Activated CD4-positive, alpha-beta T cell treated with anti-CD3 and anti-CD28 coated beads, Interleukin-2, amount 50 U/mL, for 4 hours (primary cell): ENCODE measurements around the gene CLEC5A.
"Not testable (repeated sequence)": the region's sequence is repeated elsewhere in the genome, so short reads cannot be mapped to it uniquely, and the experiment has no call there.

Experiments used
- DNase-seq, 2 experiments: peaks; one replicate each; pipeline ENCODE4 v3.0.0-alpha.2; 2020

CLEC5A gene

DNA sequence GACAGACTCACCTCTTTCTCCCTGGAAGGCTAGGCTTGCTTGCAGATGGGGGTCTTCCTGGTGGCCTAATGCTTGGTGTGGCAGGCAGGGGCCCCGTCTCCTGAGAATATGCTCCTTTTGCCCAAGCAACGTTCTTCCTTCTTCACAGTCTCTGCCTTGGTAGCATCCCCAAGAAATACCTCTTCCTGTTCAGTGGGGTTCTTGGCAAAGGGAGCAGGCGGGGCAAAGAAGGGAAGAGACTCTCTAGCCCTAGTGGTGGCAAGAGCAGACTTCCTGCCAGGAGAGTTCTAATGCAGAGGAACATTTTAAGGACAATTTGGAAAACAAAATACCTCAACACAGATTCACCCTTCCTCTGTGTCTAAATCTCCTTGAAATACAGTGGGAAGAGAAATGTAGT lies at the start of gene CLEC5A:
TSS of gene CLEC5A (minus strand) at position 179 of the 400 bp plus-strand sequence. CDS start 682 bp downstream, outside the sequence.
- DNase-seq: no peak

DNA sequence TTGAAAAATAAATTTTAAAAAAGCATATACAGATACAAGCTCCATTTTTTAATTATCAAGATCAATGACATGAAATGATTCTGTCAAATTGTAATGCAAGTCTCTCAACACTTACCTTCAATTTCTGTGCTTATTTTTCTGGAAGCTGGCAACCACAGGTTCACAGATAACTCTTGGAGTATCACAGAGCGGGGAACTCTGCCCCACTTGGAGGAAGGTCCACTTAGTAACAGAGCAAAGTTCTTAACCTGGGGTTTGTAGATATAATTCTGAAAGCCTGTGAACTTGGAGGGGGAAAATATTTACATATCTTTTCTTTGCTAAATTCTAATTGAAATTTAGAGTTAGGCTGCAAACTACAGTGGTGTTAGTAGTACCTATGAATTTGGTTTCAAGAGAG lies 46.6 kb upstream of the CLEC5A start:
- no peak for DNase-seq

DNA sequence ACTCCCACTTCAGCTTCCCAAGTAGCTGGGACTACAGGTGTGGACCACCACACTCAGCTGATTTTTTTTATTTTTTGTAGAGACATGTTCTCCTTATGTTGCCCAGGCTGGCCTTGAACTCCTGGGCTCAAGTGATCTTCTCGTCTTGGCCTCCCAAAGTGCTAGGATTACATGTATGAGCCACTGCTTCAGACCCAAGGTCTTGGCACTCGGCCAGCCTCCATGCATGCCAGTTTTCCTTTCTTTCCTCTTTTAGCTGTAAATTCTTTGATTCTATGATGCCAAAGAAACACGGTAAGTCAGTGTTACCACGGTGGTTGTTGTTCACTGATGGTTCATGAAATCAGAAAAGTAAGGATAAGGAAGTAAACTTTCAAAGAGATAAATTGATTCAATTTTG lies 45.9 kb upstream of the CLEC5A start:
- DNase-seq: no peak

DNA sequence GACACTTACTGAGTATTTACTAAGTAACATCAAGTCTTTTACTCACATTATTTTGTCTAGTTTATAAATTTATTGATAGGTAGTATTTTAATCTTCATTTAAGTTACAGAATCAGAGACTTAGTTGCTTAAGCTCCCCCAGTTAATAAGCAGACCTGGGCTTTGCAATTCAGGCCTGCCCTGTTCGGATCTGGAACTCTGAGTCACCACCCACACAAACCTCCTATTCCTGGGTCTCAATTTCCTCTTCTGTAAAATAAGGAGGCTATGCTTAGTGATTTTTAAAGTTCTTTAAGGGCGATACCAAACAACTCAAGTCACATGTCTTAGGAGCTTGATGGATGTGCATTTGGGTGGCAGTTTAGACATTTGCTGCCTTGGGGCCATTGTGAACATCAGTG lies 45.4 kb upstream of the CLEC5A start:
- no peak for DNase-seq

DNA sequence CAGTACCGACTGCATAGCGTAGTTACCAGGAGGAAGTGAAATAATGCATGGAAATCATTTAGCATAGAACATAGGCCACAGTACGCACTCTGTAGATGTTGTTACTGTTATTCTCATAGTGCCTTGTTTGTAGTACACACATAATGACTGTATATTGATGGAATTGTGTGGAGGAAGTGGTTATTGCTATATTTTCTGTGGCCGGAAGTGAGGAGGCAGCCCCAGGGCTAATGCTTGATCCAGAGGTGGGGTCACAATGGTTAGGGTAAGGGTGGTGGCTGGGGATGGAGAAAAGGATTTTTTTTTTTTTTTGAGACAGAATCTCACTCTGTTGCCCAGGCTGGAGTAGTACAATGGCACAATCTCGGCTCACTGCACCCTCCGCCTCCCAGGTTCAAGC lies 44.4 kb upstream of the CLEC5A start:
- DNase-seq: no peak

DNA sequence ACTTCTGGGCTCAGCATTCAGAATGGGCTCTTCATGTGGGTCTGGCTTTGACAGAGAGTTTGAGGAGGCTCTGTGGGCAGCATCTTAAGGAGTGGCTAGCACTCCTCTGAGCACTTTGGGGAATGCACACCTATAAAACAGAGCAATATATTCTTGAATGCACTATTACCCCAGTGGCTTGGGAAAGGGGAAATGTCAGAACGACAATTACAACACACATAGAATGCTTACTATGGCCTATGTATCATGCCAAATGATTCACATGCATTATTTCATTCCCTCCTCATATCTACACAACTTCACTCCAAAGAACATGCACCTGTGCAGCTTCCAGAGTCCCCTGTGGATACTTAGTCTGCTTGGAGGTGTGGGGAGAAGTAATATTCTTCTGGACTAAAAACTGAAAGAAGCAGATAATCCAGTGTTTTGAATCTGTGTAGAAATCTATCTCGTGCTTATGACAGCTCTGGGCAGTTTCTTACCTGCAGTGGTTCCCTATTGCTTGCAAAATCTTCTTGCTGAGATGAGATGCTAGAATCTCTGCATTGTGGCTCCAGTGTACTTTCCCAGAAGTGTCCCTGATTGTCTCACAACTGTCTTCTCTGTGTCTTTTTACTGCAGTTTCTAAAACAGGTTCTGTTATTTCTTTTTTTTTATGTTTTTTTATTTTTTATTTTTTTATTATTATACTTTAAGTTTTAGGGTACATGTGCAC lies 43.4 kb upstream of the CLEC5A start:
- DNase-seq: no peak

DNA sequence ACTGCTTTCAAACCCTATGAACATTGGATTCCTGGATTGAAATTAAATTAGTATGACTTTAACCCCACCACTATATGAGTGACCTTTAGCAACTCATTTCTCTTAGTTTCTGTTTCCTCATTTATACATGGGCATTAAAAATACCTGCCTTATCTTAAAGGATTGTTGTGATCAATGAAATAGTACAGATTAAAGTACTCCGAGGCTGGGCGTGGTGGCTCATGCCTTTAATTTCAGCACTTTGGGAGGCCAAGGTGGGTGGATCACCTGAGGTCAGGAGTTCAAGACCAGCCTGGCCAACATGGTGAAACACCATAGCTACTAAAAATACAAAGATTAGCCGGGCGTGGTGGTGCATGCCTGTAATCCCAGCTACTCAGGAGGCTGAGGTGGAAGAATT lies 41.0 kb upstream of the CLEC5A start:
- not testable (repeated sequence) for DNase-seq

DNA sequence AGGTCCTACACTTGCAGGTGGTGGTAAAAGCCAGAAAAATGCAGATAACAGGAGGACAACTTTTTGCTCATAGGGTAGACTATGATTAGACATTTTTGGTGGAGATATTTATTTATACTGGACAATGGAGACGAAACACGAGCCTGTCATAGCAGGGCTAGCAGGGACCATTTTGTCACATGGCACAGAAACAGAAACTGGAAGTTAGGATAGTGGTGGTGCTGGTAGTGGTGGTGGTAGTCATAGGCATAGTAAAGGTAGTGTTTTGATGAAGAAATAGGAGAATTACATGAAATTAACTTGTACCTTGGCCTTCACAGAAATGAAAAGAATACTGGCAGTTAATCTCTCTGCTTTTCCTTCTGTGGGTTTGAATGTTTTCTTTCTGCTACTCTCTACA lies 40.1 kb upstream of the CLEC5A start:
- DNase-seq: no peak

DNA sequence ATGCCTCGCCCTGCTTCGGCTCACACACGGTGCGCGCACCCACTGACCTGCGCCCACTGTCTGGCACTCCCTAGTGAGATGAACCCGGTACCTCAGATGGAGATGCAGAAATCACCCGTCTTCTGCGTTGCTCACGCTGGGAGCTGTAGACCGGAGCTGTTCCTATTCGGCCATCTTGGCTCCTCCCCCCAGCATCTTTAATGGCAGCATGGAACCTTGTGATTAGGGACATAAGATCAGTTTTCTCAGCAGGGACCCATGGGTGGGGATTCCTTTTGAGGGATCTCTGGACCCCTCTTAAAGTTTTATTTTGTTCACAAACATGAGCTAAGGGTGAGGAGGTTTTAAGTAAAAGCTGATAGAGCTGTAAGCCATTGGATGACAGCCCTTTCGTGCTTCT lies 39.2 kb upstream of the CLEC5A start:
- DNase-seq: not testable (repeated sequence)

DNA sequence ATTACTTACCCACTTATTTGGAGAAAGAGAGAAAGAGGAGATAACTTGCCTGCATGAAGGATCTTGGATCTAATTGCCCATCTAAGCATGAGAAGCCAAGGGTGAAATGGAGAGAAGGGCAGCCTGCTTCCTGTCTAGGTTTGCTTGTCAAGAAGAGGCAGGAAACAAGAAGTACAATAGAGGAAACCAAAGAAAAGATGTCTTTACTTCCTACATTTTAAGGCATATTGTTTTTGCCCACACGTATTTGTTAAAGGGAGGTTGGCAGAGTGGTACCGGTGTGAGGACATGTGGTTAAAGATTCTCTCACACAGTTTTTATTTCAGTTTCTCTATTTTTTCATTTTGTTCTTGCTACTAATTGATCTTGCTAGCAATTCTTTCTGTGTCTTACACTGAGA lies 32.8 kb upstream of the CLEC5A start:
- DNase-seq: no peak

DNA sequence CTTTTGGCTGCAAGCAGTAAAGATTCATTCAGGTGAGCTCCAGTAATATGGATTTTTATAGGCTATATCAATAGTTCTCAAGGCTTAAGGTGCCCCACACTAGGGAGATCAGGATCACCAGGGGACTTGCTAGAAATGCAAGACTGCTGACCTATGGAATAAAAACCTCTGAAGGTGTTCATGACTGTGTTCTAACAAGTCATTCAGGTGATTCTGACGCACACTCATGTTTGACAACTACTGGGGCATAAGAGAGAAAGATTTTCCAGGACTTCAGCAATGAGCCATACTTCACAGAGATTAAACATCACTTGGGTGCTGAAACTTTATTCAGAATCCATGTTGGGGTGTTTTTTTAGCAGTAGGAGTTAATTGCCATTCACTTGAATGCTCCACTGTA lies 31.6 kb upstream of the CLEC5A start:
- no peak for DNase-seq

DNA sequence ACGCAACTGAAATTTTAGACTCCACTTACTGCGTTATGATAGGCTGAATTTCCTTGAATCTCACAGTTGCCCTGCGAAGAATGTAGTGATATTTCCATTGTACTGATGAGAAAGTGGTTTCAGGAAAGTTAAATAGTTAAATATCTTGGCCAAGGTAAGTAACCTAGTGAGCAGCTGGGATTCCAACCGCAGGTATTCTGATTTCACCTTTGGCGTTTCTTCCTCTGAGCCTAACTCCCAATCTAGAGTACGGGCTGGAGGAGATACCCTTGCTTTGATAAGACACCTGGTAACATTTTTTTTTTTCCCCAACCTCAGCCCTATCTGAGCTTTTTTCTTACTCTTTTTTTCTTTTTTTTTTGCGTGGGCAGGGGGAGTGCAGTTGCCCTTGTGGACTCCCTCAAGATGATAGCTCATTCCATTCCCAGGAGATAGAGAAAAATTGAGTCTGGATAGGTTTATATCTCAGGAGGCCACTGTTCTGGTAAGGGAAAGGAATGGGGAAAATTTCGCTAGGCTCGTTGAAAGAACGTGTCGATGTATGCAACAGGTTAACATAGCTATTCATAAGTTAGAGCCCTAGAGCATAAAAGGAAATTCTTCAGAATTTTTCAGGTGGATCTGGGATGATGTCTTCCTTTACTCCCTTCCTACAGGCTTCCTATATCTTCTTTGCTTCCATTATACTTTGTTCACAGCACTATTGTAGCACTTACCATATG lies 29.9 kb upstream of the CLEC5A start:
- no peak for DNase-seq

DNA sequence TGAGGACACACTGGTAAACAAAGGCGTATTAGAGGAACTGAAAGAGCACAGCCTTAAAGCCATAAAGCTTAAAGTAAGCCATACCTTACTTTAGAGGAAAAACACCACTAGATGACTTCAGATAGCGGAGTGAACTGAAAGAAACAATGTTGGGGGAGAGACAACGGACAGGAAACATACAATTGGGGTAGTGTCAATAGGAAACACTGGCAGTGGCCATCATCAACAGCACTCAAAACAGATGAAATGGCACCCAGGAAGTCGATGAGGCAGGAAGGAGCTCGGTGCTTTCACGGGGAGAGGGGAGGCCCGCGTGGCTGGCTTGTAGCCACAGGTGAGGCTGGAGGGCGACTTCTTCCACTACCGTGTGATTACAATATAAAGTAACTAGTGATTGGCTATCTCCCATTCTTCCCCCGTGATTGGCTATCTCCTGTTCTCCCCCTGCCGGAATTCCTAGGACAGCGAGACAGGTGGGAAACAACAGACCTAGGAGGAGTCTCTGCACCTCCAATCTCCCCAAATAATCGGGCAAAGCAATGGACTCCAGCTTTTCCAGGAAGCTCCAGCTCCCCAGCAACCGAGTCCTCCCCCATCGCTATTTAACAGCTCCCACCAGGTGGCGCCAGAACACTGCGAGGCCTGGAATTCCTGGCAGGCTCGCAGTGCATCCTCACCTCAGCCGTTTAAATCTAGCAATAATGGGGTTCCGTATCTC lies 29.2 kb upstream of the CLEC5A start:
- DNase-seq: peak; percentile 47 to 54

DNA sequence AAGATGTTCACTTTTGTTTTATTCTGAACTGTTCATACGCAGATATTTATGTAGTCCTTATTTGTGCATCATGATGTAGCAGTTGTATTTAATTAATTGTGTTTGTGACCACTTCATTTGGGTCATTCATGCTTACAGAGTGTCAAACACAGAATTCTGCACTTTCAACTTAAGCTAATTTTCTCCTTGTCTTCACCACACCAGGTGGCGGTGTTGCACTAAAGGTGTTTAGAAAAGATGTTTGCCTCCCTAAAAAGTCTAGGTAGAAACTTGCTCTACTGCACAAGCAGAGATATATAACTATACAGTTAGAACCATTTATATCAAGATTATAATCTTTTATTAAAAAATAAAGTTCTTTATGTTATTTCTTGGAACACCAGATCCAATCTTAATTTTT lies 28.1 kb upstream of the CLEC5A start:
- DNase-seq: no peak

DNA sequence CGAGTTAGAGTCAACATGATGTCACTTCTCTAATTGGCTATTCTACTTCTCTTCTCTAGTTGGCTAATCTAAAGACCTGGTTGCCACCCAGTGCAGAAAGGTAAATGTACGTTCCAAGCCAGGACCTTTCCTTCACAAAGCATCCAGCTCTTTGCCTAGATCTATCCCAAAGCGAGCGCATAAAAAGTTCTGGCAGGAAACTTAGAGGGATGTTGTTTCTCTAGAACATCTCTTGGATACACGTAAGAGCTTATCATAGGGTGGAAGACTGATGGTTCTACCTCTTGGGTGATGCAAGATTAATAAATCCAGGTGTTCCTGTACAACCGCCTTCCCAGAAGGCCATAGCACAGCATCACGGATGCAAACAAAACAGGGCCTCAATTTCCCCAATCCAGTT lies 26.9 kb upstream of the CLEC5A start, which contains the start of gene TAS2R38:
TSS of gene TAS2R38 (minus strand) at position 101 of the 400 bp plus-strand sequence. CDS start at position 17, 84 bp downstream.
- DNase-seq: no peak

DNA sequence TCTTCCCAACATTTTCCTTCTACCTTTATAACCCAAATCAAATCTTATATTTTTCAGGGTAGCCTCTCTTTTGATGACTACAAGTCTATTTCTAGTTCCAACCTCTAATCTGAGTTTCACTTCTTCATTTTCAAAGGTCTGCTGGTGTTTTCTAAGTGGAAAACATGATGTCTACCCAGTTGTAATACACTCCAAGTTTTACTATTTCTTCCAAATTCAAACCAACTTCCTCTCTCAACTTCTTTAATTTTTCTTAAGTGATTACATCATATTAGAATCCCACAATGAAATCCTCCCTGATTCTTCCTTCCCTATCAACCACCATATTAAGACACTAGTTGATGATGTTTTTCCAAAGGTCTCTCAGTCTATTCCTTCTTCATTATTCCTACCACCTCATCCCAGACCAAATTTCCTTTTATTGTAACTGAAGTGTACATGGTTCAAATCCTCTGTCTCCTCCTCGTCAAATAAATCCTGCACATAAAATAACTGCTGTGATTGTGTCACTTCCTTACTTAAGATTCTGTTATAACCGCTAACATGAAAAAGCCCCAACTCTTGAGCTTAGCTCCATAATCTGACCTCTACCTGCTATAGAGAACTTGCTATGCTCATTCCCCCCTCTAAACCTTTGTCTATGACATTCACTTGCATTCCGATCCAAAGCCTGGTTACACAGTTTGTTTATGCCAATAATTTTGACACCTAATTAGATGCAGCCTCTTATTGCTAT lies 14.1 kb upstream of the CLEC5A start:
- no peak for DNase-seq

DNA sequence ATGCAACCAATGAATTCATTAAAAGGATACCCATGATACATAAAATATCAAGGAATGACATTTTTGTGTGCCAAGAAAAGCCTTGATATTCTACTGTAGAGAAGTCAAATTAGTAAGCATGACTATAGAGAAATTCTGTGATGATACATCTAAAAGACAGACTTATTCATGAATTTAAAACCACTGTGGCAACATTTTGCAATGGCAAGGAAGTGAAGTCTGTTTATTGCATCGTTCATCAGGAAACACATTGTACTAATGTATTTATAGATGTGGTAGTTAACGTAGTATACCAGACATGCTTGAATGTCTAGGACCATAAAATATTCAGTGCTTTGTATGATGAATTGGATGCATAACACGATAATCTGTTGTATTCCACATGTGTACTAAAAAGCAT lies 9.3 kb upstream of the CLEC5A start:
- no peak for DNase-seq

DNA sequence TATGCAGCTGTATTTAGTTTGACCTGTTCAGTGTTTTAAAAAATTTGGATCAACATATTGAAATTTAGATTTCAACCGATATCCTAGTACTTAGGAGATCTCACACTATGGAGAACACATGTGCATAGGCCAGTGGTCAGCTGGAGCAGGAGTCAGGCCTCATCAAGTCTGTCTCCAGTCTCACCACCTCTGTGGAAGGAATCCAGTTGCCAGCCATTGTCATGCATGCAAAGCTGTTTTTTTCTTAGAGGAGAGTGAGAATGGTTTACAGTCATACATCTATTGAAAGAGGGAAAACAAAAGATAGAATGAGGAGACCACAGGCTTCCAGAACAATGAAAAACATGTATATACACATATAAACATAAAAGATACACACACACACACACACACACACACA lies 7.6 kb upstream of the CLEC5A start:
- DNase-seq: no peak

DNA sequence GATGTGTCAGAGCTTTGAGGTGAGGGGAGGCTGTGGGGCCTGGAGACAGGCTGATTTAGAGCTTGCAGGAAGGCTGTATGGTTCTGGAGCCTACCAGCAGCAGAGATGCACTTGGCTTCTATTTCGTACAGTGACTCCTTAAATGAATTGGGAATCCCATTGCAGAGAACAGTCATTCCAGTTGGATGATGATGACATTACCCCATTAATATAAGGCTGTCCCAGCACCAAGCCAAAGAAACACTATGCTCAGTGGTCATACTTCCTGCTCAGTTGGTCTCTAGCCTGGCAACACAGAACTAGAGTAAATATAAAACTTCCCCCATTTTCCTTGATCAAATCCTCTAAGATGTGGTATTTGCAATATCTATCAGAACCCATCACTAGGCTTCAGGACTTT lies 5.7 kb upstream of the CLEC5A start:
- no peak for DNase-seq

DNA sequence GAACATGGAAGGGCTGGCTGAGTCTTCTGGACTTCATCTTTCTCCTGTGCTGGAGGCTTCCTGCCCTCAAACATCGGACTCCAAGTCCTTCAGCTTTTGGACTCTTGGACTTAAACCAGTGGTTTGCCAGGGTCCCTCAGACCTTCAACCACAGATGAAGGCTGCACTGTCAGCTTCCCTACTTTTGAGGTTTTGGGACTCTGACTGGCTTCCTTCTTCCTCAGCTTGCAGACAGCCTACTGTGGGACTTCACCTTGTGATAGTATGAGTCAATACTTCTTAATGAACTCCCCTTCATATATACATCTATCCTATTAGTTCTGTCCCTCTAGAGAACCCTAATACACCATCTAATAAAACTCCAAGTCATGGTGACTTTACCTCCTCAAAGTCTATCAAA lies 4.0 kb upstream of the CLEC5A start:
- no peak for DNase-seq

DNA sequence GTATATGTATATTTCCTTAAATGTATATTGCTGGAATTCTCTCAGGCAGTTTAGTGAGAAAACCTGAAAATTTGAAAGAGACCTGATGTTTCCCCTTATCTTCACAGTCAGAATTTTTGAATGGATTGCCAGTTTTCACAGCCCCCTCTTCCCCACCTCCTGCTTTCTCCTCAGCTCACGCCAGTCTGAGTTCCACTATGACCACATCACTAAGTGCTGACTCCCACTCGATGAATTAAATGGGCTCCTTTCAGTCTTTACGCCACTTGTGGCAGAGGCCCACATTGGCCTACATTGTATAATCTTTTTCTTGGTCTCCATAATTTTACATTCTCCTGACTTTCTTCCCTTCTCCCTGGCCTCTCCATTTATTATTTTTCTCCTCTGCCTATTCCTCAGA lies 3.1 kb upstream of the CLEC5A start:
- DNase-seq: no peak

DNA sequence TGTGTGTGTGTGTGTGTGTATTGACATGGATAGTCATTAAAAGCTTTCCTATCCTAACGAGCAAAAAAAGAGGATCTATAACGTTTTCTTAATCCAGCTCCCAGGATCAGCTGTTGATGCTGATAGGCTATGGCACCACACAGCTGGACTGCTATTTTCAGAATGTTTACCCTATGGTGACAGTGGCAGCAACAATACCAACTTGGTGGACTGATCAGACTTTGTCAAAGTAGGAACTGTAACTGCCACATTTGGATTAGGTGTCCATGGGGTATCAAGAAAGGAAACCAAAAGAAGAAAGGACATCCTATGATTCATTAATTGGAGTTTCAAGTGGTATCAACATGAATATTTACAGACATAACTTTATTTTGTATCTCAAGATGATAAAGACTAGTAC lies 2.7 kb upstream of the CLEC5A start:
- DNase-seq: no peak

DNA sequence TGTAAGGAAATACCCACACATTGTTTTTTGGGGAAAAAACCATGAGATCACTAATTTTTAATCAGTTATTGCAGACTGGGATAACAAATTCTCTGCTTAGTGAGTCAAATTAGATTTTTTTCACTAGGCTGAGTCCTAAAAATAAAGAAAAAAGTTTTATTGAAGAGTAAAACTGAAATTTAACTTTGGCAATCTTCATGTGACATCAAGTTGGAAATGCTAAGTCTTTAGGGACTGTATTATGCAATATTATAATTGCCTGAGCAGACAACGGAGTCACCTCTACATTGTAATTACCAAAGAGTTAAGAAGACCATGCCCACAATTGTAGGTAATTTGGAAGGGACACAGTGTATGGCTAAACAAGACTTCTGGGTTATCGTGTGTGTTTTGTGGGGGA lies 2.2 kb upstream of the CLEC5A start:
- DNase-seq: no peak
